ENCODE results near the gene FGD3. TPM values are rescaled to one million over a fixed set of nuclear protein-coding genes. Genes with fewer than 3 reads are reported as not detected.

FGD3 gene
- total RNA-seq, 1 donor from 2014 or later, result not detected

GRCh38 chr9:93049491-93049890 is 102.2 kb downstream of the FGD3 start:
- no peaks in the 10 kb centered on the region for H3K4me1 Mint-ChIP-seq (ENCODE audit: unreplicated experiment)
- H3K36me3 Mint-ChIP-seq (ENCODE audit: unreplicated experiment), result no peaks in the 10 kb centered on the region
- no peak overlapping the region for H3K4me3 Mint-ChIP-seq (ENCODE audit: unreplicated experiment)
- H3K27me3 Mint-ChIP-seq (ENCODE audit: unreplicated experiment), result no peaks in the 10 kb centered on the region
- DNase-seq (ENCODE audit: extremely low spot score, unreplicated experiment), result no peak
- TF ChIP-seq CTCF (IDR thresholded peaks at IDR 0.05), result no peak
- no peaks in the 10 kb centered on the region for H3K9me3 Mint-ChIP-seq (ENCODE audit: unreplicated experiment)
- no peak overlapping the region for H3K27ac Mint-ChIP-seq (ENCODE audit: unreplicated experiment)

- no peak for TF ChIP-seq CTCF (IDR thresholded peaks at IDR 0.05)
These were observed 102.9 kb downstream of the FGD3 start for GRCh38 chr9:93050231-93050630.

GRCh38 chr9:93051680-93052089 is 104.4 kb downstream of the FGD3 start:
- Mint-ChIP-seq H3K4me1 (ENCODE audit: unreplicated experiment) (no peaks in the 10 kb centered on the region), H3K27ac (ENCODE audit: unreplicated experiment) (no peak overlapping the region), H3K27me3 (ENCODE audit: unreplicated experiment) (no peaks in the 10 kb centered on the region), H3K36me3 (ENCODE audit: unreplicated experiment) (no peaks in the 10 kb centered on the region), H3K4me3 (ENCODE audit: unreplicated experiment) (no peak overlapping the region), H3K9me3 (ENCODE audit: unreplicated experiment) (no peaks in the 10 kb centered on the region)
- TF ChIP-seq CTCF (IDR thresholded peaks at IDR 0.05), result no peak
- no peak for DNase-seq (ENCODE audit: extremely low spot score, unreplicated experiment)

More at GRCh38 chr9:93050231-93050630, 102.9 kb downstream of the FGD3 start:
- no peak overlapping the region for H3K4me3 Mint-ChIP-seq (ENCODE audit: unreplicated experiment)
- no peaks in the 10 kb centered on the region for H3K27me3 Mint-ChIP-seq (ENCODE audit: unreplicated experiment)
- H3K27ac Mint-ChIP-seq (ENCODE audit: unreplicated experiment), result no peak overlapping the region
- DNase-seq (ENCODE audit: extremely low spot score, unreplicated experiment), result no peak
- H3K4me1 Mint-ChIP-seq (ENCODE audit: unreplicated experiment), result no peaks in the 10 kb centered on the region
- no peaks in the 10 kb centered on the region for H3K9me3 Mint-ChIP-seq (ENCODE audit: unreplicated experiment)
- H3K36me3 Mint-ChIP-seq (ENCODE audit: unreplicated experiment), result no peaks in the 10 kb centered on the region

GRCh38 chr9:93052791-93053540 is 105.6 kb downstream of the FGD3 start:
- no peaks in the 10 kb centered on the region for H3K9me3 Mint-ChIP-seq (ENCODE audit: unreplicated experiment)
- peaks cover under 1% of the 10 kb centered on the region for H3K4me1 Mint-ChIP-seq (ENCODE audit: unreplicated experiment)
- no peak for DNase-seq (ENCODE audit: extremely low spot score, unreplicated experiment)
- no peak overlapping the region for H3K4me3 Mint-ChIP-seq (ENCODE audit: unreplicated experiment)
- no peaks in the 10 kb centered on the region for H3K27me3 Mint-ChIP-seq (ENCODE audit: unreplicated experiment)
- TF ChIP-seq CTCF (IDR thresholded peaks at IDR 0.05), result no peak
- H3K36me3 Mint-ChIP-seq (ENCODE audit: unreplicated experiment), result no peaks in the 10 kb centered on the region
- no peak overlapping the region for H3K27ac Mint-ChIP-seq (ENCODE audit: unreplicated experiment)

- Mint-ChIP-seq H3K4me1 (ENCODE audit: unreplicated experiment) (peaks cover 1% of the 10 kb centered on the region), H3K27me3 (ENCODE audit: unreplicated experiment) (no peaks in the 10 kb centered on the region), H3K27ac (ENCODE audit: unreplicated experiment) (no peak overlapping the region), H3K36me3 (ENCODE audit: unreplicated experiment) (no peaks in the 10 kb centered on the region), H3K4me3 (ENCODE audit: unreplicated experiment) (no peak overlapping the region), H3K9me3 (ENCODE audit: unreplicated experiment) (no peaks in the 10 kb centered on the region)
- no peak for TF ChIP-seq CTCF (IDR thresholded peaks at IDR 0.05)
- no peak for DNase-seq (ENCODE audit: extremely low spot score, unreplicated experiment)
These were observed 106.5 kb downstream of the FGD3 start for GRCh38 chr9:93053781-93054331.
